Measurements from ENCODE around the gene SLC47A2.

DNA sequence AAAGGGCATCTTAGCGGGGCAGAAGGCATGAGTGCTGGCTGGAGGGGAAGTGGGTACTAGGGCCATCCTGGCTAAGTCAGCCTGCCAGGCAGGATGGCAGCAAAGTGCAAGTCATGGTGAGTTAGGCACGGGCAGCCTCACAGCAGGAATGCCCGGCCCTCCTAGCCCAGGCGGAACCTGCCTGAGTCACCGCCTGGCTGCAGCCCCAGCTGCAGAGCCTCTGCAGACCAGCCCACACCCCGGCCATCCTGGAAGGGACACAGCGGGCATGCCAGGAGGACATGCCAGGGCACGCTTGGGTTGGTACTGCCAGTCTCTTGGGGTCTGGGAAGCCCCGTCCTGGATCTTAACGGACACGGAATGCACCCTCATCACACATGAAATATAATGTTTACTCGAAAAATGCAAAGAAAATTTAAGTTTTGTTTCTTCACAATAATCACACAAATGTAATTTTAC, 36.7 kb upstream of the SLC47A2 start:
- TF ChIP-seq EZH2phosphoT487 (IDR thresholded peaks at IDR 0.05; ENCODE audit: insufficient read depth, low read depth) (no peak), EZH2 (IDR thresholded peaks at IDR 0.05; ENCODE audit: insufficient read depth, poor library complexity, severe bottlenecking) (no peak)
